GM12865 (cell line): ENCODE data around the gene PPP2R5C.

ENCODE experiments used
- DNase-seq: peaks from one replicate; pipeline ENCODE4 v3.0.0; 2010; ENCODE audit warnings: low read depth
- H3K4me3 ChIP-seq: 2 replicates; pipeline ENCODE4 v1.5.1; 2011; ENCODE audit warnings: mild to moderate bottlenecking, low read depth, low read length, control low read depth
- TF ChIP-seq, protein P1 (sequence below): IDR thresholded peaks from 2 replicates; pipeline ENCODE4 v1.5.1; 2011; ENCODE audit warnings: low read length, control low read depth, low read depth, inconsistent platforms; ENCODE audit not compliant: insufficient read depth; ENCODE audit errors: missing control alignments

PPP2R5C gene

DNA sequence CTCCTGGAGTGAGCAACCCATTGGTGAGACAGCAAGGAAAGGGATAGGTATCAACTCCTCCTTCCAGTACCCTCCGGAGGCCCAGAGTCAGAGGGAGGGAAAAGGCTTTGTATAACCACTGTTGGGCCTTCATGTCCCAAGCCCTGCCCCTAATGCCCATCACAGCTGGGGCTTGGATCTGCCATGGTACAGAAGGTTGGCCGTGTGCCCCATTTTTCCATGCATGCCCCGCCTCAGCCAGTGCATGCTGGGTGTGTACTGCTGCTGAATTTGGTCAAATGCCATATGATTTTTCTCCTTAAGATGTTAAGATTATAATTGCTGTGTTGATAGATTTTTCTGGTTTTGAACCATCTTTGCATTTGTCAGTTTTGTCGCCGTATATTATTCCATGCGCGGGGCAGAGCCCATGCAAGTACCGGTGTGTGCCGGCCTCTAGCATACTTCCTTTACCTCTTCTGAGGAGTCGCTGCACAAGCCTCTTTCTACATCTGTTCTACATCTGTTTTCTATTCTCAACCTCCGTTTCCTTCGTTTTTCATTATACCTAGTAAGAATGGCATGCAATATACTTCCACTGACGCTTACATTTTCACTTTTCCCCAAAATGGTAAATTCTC, 26.6 kb downstream of the PPP2R5C start:
- DNase-seq, result no peak
- TF ChIP-seq, protein P1, sequence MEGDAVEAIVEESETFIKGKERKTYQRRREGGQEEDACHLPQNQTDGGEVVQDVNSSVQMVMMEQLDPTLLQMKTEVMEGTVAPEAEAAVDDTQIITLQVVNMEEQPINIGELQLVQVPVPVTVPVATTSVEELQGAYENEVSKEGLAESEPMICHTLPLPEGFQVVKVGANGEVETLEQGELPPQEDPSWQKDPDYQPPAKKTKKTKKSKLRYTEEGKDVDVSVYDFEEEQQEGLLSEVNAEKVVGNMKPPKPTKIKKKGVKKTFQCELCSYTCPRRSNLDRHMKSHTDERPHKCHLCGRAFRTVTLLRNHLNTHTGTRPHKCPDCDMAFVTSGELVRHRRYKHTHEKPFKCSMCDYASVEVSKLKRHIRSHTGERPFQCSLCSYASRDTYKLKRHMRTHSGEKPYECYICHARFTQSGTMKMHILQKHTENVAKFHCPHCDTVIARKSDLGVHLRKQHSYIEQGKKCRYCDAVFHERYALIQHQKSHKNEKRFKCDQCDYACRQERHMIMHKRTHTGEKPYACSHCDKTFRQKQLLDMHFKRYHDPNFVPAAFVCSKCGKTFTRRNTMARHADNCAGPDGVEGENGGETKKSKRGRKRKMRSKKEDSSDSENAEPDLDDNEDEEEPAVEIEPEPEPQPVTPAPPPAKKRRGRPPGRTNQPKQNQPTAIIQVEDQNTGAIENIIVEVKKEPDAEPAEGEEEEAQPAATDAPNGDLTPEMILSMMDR, result no peak
- H3K4me3 ChIP-seq, result no peak overlapping the region

DNA sequence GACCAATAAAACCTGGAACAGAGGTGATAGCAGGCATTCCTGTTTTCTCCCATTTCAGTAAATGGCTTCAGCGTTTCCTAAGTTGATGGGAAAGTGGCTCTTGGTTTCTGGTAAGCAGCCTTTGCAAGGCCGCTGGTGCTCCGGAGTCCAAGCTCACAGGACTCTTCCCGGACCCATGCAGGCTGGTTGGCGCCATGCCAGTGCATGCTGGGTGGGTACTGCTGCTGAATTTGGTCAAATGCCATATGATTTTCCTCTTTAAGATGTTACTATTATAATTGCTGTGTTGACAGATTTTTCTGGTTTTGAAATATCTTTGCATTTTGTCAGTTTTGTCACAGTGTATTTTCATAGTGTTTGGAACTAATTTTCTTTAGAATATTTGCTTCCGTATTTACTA, 27.7 kb downstream of the PPP2R5C start:
- no peak for DNase-seq
- no peak overlapping the region for H3K4me3 ChIP-seq

GRCh38 chr14:101790232-101790631, 28.7 kb downstream of the PPP2R5C start:
- no peak overlapping the region for H3K4me3 ChIP-seq
- TF ChIP-seq, protein P1, result no peak
- no peak for DNase-seq

More for the DNA sequence above, 27.7 kb downstream of the PPP2R5C start:
- TF ChIP-seq, protein P1, result no peak

GRCh38 chr14:101791919-101792572, 30.5 kb downstream of the PPP2R5C start:
- TF ChIP-seq, protein P1, result no peak
- DNase-seq, result peak; percentile 39
- H3K4me3 ChIP-seq, result peak overlapping the region; percentile 7; the same call in 1 of the 2 replicates

DNA sequence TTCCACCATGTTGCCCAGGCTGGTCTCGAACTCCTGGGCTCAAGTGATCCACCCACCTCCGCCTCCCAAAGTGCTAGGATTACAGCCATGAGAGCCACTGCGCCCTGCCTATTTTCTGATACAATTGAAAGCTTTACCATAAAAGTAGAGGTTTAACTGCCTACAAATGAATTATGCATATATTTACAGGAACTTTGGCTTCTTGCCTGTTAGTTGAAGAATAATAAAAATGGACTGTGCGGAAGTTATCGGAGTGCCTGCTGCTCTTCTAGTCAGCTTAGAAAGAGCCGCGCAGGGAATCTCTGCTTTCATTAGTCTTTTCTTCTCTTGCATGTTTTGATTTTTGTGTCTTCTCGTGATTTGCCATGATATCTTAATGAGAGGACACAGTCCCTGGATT, 34.5 kb downstream of the PPP2R5C start:
- DNase-seq, result no peak
- H3K4me3 ChIP-seq, result no peak overlapping the region
- TF ChIP-seq, protein P1, result no peak

GRCh38 chr14:101796479-101796878, 35.0 kb downstream of the PPP2R5C start:
- no peak for DNase-seq
- TF ChIP-seq, protein P1, result no peak
- no peak overlapping the region for H3K4me3 ChIP-seq
